GM21786 (cell line): ENCODE results near the gene CELF1.
"Not testable (repeated sequence)": the region's sequence is repeated elsewhere in the genome, so short reads cannot be mapped to it uniquely, and the experiment has no call there.

Source experiments
- ATAC-seq: cut with Tn5 transposase; IDR thresholded peaks from one replicate; pipeline ENCODE4 v1.9.1; 2021; ENCODE audit not compliant: unreplicated experiment

The CELF1 gene

DNA sequence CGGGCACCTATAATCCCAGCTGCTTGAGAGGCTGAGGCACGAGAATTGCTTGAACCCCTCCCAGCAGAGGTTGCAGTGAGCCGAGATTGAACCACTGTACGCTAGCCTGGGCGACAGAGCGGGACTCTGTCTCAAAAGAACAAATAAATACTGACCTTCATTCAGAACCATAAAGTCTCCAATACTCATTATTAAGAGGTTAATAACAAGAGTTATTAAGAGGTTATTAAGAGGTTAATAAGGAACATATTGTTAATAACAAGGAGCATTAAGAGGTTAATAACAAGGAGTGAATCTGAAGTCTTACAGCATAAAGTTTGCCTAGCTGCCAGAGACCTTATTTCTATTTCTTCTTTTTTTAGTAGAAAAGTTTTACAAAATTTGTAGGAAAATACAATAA, 7.6 kb downstream of the CELF1 start:
- no peak for ATAC-seq

DNA sequence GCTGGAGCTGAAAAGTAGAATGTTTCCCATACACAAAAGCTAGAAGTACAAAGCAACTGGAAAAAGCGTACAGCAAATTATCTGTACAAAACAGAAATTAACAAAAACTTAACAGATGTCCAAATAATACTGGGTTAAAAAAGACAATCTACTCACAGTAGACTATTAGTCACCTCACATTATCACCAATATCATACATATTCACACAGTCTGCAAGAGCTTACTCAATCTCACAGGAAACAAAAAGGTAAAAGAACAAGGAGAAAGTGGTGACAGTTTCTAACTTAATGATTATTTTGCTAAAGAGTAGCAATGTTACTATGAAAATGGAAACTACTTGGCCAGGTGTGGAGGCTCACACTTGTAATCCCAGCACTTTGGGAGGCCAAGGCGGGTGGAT, 11.9 kb downstream of the CELF1 start:
- no peak for ATAC-seq

DNA sequence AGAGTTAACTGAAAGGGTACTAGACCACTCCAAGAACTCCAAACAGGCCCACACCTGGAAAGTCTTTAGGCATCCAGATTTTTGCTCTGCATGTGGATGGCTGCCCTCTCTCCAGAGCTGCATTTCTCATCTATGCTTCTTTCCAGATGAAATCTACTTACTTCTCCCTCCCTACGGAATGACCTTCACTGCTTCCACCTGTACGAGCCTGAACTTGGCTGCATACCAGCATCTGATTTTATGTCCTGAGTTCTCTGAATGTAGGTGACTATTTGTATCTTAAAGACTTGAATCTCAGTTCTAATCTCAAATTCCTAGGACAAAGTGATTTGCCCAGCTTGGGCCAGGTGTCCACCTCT, 13.3 kb downstream of the CELF1 start:
- no peak for ATAC-seq

DNA sequence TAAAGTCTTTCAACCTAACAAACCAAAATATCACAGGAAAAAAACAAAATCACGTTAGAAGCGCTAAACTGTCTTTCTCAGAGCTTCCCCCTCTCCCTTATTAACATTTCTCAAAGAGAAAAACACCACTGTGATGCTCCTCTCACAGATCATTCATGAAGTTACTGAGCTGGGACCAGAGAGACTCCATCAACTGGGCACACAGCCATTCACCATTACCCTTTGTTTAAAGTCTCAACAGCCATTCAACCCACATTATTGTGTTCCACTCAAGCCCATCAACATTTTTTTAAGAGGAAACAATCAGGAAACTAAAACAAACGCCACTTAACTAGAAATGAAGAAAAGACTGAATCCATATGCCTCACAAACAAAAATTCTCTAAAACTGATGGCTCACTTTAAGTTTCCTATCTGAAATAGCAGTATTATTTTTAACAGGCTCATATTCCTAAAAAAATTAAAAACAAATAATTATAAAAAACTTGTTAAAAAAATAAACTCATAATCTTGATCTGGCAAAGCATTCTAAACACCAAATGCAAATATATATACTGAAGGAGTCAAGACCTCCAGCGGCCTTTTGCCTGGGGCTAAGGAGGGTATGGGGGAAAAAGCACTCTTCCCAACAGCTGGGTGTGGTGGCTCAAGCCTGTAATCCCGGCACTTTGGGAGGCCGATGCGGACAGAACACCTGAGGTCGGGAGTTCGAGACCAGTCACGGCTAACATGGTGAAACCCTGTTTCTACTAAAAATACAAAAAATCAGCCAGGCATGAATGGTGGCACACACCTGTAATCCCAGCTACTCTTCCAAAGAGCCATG, 14.0 kb downstream of the CELF1 start:
- ATAC-seq, result no peak

DNA sequence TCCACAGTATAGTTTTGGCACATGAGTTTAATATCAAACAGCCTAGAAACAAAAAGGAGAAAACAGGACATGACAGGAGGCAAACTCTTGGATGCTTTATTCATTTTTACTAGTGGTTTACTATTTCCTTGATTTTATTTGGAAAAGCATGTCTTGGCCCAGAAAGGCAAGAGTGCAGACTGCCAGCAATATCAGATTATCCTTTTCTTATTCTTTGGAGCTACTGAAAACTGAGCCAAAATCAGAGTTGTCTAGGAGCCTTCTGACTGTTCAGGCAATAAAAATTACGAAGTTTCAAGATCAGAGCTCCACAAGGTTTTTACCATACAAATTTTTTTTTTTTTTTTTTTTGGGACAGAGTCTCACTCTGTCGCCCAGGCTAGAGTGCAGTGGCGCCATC, 16.0 kb downstream of the CELF1 start:
- no peak for ATAC-seq

DNA sequence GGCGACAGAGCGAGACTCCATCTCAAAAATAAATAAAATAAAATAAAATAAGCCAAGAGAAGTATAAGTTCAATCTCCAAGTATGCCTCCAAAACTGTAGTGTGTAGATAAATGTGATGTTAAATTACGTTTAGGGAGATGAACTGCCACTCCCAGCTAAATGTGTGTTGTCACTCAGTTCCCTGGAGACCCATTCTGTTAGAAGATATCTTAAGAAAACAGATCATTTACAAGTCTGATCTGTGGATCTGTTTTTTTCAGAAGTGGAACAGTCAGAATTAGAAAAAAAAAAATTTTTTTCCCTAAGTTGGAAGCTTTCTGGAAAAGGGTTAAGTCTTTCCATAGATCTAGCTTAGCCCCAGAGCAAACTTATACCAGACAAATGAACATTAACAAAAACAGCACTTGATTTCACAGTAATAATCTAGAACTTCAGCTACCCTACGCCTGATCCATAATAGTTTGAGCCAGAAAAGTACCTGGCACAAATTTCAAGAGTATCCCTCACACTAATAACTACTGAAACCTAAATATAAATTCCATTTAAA, 18.2 kb downstream of the CELF1 start:
- no peak for ATAC-seq

DNA sequence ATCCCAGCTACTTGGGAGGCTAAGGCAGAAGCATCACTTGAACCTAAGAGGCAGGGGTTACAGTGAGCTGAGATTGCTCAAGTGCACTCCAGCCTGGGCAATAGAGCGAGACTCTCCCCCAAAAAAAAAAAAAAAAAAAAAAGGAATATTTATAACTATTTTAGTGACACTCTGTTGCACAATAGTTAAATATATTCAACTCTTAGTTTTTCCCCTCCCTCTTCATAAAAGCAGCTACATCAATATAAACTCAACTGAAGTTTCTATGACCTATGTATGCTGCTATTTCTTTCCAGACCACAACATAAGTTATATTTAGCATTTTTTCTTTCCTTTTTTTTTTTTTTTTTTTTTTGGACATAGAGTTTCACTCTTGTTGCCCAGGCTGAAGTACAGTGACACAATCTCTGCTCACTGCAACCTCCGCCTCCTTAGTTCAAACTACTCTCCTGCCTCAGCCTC, 19.2 kb downstream of the CELF1 start:
- no peak for ATAC-seq

DNA sequence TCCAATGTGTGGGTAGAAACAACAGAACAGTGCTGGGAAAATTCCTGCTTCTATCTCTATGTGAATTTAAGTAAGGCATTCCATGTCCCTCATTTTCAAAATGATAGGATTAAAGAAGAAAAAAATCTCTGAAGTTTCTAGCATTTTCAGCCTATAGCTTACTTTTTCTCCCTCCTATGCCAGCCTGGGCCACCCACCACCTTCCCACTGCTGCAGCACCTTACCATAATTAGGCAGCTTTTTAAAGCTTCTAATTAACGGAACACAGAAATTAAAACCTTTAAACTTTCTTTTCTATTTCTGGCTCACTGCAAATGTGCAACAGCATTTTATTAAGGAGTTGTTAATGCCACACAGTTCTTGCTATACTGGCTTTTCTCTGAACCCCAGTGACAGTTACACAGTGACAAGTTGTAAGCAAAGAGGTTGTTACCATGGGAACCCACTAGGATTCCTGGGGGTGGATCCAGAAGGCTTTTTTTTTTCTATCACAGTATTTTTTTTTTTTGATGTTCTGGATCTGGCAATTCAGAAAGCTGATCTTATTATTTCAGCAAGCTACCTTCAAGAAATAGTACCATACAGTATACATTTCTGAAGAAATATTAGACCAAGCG, 20.2 kb downstream of the CELF1 start:
- no peak for ATAC-seq

DNA sequence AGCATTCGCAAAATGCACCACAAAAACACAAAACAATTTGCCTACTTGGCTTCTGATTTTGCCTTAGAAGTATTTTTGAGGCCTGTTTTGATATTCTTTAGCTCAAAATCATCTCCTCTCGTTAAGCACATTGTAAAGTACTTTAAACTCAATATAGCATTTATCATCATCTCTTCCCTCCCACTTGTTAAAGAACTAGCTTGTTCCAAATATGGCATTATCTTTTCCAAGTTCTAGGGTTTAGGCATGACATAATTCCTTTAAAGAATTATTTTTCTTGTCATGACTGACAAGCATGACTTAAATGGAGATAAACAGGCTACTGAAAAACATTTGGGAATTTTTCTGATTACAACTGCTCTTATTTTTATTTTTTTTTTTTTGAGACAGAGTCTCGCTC, 21.3 kb downstream of the CELF1 start:
- no peak for ATAC-seq

DNA sequence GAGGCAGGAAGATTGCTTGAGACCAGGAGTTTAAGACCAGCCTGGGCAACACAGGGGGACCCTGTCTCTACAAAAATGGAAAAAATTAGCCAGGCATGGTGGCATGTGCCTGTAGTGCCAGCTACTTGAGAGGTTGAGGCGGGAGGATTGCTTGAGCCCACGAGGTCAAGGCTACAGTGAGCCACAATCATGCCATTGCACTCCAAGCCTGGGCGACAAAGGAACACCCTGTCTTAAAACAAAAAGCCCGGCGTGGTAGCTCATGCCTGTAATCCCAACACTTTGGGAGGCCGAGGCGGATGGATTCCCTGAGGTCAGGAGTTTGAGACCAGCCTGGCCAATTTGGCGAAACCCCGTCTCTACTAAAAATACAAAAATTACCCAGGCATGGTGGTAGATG, 22.2 kb downstream of the CELF1 start:
- not testable (repeated sequence) for ATAC-seq

DNA sequence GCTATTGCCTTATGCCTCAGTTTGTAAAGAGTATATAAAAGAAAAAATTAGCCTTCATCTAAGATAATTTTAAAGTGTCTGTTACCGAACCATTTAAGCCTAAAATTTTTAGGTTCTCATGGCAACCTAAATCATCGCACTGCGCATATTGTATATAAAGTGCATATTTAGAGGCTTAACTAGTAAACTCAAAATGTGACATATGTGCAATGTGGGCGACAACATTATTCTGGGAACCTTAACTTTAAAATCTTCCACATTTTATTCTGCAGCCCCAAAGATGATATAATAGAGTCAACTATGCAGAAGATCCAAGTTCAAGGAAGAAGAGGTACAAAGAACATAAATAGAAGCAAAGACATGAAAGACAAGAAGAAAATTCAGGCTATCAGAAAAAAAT, 23.0 kb downstream of the CELF1 start:
- no peak for ATAC-seq

DNA sequence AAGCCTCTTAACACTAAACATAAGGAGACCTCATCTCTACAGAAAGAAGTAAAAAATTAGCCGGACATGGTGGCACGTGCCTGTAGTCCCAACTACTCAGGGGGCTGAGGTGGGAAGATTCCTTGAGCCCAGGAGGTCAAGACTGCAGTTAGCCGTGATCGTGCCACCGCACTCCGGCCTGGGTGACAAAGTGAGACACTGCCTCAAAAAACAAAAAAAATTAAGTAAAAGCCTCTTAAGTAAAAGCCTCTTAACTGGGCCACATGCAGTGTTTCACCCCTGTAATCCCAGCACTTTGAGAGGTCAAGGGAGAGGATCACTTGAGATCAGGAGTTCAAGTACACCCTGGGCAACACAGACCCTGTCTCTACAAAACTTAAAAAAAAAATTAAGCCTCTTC, 25.7 kb downstream of the CELF1 start:
- ATAC-seq, result no peak

DNA sequence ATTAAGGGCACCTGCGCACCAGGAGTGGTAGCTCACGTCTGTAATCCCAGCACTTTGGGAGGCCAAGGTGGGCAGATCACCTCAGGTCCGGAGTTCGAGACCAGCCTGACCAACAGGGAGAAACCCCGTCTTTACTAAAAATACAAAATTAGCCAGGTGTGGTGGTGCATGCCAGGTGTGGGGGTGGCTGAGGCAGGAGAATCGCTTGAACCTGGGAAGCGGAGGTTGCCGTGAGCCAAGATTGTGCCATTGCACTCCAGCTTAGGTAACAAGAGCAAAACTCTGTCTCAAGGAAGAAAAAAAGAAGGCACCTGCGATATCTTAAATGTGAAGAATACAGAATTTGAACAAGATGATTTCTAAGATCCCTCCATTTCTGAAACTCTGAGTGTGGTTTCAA, 26.9 kb downstream of the CELF1 start:
- ATAC-seq, result not testable (repeated sequence)

DNA sequence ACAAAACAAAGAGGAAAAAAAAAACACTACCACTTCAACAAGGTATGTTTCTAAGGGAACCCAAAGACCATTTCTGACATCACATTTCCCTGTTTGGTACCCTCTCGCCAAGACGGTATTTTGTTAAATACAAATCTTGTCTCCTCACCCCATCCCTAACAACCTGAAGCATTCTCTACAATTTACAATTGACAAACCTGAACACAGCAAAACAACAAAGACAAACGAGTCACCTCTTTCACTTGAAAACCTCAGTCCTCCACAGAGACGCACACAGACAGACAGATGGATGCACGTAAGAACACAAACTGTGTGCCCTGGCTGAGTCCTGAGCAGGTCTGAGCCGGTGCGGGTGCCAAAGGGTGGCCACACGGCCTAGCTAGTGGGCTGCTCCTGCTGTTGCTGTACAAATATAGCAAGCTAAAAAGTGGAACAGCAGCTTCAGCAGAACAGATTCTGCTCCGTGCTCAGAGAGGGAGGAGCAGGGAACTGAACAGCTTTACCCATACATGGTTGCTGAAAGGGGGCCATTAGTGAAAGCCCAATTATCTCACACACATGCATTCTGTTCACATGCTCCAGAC, 28.5 kb downstream of the CELF1 start:
- peak; percentile 24 for ATAC-seq

DNA sequence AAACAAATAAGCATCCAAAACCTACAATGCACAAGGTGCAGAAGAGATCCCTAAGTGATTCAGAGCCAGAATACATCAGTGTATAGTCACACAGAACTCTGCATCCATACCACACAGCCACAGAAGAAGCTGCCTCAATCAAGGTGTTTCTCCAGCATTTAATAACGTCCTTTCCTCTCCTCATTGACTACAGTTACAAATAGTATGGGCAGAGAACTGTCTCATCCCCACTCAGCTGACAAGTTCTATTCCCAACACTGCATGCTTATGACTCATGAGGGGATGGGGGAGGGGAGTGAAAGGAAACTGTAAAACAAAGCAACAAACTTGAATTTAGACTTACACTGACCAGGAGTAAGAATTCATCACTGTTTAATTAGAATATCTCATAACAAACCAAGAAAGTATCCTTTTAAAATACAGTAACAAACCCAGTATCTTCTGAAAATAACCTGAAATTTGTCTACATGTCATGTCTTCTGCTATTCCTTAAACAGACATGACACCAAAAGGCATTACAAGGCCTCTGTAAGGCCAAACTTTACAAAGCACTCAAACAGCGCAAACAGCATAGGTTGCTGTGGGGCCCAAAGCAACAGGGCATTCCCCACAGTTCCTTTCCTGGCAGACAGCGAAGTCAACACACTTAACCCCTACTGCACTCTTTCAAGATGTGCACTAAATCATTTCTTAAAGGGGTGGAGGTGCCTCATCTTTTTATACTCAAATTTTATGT, 29.3 kb downstream of the CELF1 start:
- peak; percentile 58 for ATAC-seq

DNA sequence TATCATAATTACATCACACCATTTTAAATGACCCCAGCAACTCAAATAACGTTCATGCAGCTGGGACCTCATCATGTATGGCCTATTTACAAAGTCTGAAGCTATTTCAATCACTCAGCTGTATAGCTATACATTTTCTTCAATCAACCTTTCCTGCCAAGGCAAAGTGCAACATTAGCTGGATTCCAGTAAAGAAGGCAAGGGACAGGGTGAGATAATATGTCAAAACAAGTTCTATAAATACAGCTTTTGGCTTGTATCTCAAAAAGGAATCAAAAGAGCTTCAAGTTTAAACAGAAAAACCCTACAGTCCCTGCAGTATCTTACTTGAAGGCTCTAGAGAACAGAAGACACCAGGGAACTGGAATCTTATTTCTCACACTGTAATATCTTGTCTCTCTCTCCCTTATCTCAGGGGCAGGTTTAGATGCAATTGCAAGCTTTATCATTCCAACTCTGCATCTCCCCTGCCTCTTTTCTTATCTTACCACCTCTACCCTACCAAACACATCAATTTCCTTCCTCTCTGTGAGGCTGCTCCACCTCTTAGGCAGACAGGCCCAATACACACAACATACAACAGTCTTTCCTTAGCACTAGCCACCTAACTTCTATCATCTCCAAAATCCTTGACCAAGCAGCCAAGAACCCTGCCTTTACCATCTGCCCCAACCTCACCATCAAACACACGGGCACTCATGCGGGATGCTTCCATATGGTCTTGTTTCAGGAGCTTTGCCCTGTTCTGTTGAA, 34.5 kb downstream of the CELF1 start:
- ATAC-seq, result no peak

DNA sequence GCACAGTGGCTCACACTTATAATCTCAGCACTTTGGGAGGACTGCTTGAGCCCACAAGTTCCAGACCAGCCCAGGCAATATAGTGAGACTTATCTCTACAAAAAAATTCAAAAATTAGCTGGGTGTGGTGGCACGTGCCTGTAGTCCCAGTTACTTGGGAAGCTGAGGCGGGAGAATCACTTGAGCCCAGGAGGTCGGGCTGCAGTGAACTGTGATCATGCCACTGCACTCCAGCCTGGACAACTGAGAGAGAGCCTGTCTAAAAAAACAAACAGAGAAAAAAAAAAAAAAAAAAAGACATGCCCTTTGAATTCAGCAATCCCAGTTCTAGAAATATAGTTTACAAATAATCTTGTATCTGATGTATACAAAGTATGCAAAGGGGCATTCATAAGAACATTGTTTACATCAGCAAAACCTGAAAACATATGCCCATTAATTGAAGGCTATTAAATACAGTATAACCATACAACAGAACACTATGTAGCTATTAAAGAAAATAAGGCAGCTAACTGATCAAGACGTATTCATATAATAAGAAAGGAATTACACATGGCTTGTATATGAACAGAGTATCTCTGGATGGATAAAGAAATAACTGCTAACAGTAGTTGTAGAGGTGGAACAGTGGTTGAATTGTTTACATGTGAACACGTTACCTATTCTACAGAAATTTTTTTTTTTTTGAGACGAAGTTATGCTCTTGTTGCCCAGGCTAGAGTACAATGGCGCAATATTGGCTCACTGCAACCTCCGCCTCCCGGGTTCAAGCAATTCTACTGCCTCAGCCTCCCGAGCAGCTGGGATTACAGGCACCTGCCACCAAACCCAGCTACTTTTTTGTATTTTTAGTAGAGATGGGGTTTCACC, 35.7 kb downstream of the CELF1 start:
- ATAC-seq, result no peak

DNA sequence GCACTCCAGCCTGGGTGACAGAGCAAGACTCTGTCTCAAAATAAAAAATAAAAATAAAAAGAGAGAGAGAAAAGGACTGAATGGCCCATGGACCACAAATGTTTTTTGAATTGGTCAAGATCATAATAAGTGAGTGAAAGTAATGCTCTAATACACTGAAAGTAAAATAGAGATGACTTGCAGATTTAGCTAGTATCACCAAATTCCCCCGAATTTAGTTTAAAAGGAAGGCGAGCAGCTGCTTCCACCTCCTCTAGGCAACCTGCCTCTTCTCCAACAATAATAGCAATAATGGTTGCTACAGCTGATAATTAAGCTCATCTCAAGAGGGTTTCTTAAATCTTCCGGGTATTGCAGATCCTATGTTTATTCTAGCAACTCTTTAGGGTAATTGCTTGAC, 36.8 kb downstream of the CELF1 start:
- no peak for ATAC-seq

DNA sequence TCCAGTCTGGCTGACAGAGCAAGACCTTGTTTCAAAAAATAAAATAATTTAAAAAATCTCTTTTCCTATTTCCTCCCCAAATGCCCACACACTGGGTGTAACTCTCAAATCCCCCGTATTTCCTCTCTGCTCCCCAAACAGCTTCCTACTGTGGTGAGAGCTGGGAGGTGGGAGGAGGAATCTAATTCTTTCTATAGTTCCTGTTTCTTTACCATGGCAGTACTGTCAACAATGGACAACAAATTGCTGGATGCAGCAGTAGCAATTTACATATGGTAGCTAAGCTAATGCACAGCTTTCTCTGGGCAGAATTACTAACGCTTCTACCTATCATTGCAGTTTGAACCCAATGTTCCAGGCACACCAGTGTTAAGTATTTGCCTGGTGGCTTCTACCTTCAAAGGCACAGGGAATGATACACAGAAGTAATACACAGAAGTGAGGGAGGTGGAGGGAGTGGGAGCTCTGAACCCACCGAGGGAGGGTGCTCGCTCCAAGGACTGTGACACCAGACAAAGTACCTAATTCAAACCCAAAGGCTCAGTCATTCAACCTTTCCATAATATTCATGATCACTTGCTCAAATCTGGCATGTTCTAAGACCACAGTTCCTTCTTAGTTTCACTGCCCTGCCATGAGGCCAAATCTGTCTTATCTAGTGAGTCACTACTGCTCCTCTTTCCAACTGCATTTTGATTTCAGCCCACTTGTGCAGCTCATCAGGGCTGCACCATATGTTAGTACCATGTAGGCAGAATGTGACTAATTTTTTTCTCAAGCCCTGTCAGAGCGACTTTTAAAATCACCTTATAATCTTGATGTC, 37.9 kb downstream of the CELF1 start:
- no peak for ATAC-seq
